ENCODE results near the gene PUS7L. TPM values are rescaled to one million over a fixed set of nuclear protein-coding genes. Genes with fewer than 3 reads are reported as not detected.
A peak's percentile ranks its signal among the peaks of the same experiment; 100 is the strongest.

PUS7L gene
- total RNA-seq, 1 donor from 2014 or later: 19.8 TPM

DNA sequence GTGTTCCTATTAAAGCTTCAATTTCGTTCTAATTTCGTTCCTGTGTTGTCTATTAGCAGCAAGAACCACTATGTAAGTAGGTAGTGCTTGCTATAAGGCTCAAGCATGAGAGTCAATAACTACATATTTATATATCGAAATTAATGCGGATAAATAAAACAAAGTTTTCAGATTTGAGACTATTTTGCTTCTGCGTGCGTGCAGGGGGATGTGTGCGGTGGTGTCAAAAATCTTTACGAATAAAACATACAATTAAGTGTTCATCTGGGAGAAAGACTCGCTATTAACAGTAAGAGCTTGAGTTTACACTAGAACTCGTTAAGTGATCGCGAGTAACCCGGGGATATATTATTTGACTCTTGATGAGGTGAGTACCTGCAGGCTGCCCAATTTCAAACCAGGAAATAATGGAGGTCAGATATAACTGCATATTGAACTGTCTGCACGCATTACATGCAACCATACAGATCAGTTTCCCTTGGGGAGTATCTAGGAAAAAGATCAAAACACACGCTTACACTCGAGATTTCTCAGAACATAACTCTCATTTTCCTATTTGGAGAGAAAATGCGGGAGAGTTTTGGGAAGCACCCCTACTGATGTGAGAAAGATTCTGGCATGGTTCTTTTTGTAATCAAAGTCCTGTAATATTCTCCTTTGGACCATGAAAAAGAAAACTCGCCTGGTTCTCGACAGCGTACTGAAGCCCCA is 46.7 kb upstream of the PUS7L start:
- no peaks in the 10 kb centered on the region for H3K36me3 Mint-ChIP-seq (ENCODE audit: unreplicated experiment)
- peaks cover 6% of the 10 kb centered on the region for H3K4me1 Mint-ChIP-seq (ENCODE audit: low read depth, unreplicated experiment)
- DNase-seq: no peak
- TF ChIP-seq, protein P1, sequence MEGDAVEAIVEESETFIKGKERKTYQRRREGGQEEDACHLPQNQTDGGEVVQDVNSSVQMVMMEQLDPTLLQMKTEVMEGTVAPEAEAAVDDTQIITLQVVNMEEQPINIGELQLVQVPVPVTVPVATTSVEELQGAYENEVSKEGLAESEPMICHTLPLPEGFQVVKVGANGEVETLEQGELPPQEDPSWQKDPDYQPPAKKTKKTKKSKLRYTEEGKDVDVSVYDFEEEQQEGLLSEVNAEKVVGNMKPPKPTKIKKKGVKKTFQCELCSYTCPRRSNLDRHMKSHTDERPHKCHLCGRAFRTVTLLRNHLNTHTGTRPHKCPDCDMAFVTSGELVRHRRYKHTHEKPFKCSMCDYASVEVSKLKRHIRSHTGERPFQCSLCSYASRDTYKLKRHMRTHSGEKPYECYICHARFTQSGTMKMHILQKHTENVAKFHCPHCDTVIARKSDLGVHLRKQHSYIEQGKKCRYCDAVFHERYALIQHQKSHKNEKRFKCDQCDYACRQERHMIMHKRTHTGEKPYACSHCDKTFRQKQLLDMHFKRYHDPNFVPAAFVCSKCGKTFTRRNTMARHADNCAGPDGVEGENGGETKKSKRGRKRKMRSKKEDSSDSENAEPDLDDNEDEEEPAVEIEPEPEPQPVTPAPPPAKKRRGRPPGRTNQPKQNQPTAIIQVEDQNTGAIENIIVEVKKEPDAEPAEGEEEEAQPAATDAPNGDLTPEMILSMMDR (IDR thresholded peaks at IDR 0.05; ENCODE audit: partially characterized antibody, unreplicated experiment): no peak
- peaks cover 11% of the 10 kb centered on the region for H3K27me3 Mint-ChIP-seq (ENCODE audit: unreplicated experiment)
- peak overlapping the region; percentile 98 for H3K4me3 Mint-ChIP-seq (ENCODE audit: unreplicated experiment)
- peak overlapping the region; percentile 82 for H3K27ac Mint-ChIP-seq (ENCODE audit: unreplicated experiment)
- peaks cover 2% of the 10 kb centered on the region for H3K9me3 Mint-ChIP-seq (ENCODE audit: unreplicated experiment)

DNA sequence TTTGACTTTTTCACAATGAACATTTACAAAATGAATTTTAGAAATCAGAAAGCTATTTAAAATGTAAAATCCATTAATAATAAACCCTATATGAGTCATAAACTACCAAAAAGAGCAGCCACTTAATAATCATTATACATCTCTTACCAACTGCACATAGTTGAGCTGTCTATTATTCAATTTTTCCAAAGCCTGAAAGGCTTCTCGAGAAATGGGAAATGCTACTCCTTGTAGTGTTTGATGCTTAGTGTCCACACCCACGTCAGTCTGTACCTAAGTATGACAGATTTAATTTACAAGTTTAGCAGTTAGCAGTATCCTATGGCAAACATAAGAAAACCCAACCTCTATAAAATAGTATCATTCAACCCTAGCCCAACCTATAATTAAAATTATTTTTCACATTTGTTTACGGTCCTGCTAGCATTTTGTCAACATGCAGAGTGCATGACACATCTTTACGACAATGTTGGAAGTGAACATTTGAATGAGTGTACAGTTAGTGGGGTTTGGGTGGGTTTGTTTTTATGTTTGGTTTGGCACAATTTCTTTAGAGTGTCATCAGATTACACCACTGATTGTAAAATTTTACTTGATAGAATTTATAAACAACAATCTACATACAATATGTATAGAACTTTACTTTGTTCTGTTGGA is 39.1 kb upstream of the PUS7L start:
- no peak overlapping the region for H3K27ac Mint-ChIP-seq (ENCODE audit: unreplicated experiment)
- no peaks in the 10 kb centered on the region for H3K4me1 Mint-ChIP-seq (ENCODE audit: low read depth, unreplicated experiment)
- DNase-seq: no peak
- H3K4me3 Mint-ChIP-seq (ENCODE audit: unreplicated experiment): no peak overlapping the region
- no peaks in the 10 kb centered on the region for H3K9me3 Mint-ChIP-seq (ENCODE audit: unreplicated experiment)
- TF ChIP-seq, protein P1 (IDR thresholded peaks at IDR 0.05; ENCODE audit: partially characterized antibody, unreplicated experiment): no peak
- no peaks in the 10 kb centered on the region for H3K36me3 Mint-ChIP-seq (ENCODE audit: unreplicated experiment)
- peaks cover 1% of the 10 kb centered on the region for H3K27me3 Mint-ChIP-seq (ENCODE audit: unreplicated experiment)

DNA sequence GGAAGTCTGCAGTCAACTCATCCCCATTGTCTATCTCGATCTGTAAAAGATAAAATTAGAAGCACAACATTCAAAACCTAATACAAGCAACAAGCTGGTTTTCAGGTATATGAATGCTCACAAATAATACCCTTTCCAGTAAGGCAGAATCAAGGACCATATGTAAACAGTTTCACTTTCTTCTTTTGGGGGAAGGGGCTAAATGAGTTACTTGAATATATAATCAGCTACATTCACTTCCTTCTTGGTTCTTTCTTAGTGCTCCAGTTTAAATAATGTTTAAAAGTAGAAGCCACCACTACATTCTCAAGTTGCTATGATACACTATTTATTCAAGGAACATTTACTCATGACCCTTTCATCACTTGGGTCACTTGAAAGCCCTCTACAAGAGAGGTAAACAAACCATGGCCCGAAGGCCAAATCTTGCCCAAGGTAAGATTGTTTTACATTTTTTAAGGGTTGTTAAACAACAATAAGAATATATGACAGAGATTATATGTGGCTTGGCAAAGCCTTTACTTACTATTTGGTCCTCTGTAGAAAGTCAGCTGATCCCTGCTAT is 37.2 kb upstream of the PUS7L start:
- Mint-ChIP-seq H3K27me3 (ENCODE audit: unreplicated experiment) (peaks cover 1% of the 10 kb centered on the region), H3K9me3 (ENCODE audit: unreplicated experiment) (no peaks in the 10 kb centered on the region), H3K27ac (ENCODE audit: unreplicated experiment) (no peak overlapping the region), H3K4me1 (ENCODE audit: low read depth, unreplicated experiment) (no peaks in the 10 kb centered on the region), H3K36me3 (ENCODE audit: unreplicated experiment) (no peaks in the 10 kb centered on the region), H3K4me3 (ENCODE audit: unreplicated experiment) (no peak overlapping the region)
- TF ChIP-seq, protein P1 (IDR thresholded peaks at IDR 0.05; ENCODE audit: partially characterized antibody, unreplicated experiment): no peak
- no peak for DNase-seq

DNA sequence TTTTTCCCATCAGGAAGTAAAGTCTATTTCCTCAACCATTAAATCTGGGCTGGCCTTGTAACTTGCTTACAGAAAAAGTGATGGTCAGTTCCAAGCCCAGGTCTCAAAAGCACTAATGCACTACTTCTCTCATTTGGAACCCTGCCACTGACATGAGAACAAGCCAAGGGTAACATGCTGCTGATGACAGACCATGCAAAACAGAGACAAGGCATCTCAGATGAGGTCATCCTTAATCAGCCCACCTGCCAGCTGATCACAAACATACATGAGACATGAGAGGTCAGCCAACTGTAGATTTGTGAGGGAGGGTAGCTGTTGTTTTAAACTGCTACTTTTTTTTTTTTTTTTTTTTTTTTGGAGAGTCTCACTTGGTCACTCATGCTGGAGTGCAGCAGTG is 31.4 kb upstream of the PUS7L start:
- DNase-seq: no peak
- Mint-ChIP-seq H3K4me1 (ENCODE audit: low read depth, unreplicated experiment) (no peaks in the 10 kb centered on the region), H3K27ac (ENCODE audit: unreplicated experiment) (peak overlapping the region; percentile 59), H3K9me3 (ENCODE audit: unreplicated experiment) (no peaks in the 10 kb centered on the region), H3K27me3 (ENCODE audit: unreplicated experiment) (peaks cover 1% of the 10 kb centered on the region), H3K4me3 (ENCODE audit: unreplicated experiment) (no peak overlapping the region), H3K36me3 (ENCODE audit: unreplicated experiment) (no peaks in the 10 kb centered on the region)
- TF ChIP-seq, protein P1 (IDR thresholded peaks at IDR 0.05; ENCODE audit: partially characterized antibody, unreplicated experiment): no peak

Measured in glutamatergic neuron (in vitro differentiated cells).